ENCODE measurements around the gene VN1R2.
A peak's percentile ranks its signal among the peaks of the same experiment; 100 is the strongest.
"Not testable (repeated sequence)": the region's sequence is repeated elsewhere in the genome, so short reads cannot be mapped to it uniquely, and the experiment has no call there.

Gene VN1R2

GRCh38 chr19:53257715-53258342 lies at the start of gene VN1R2:
TSS of gene VN1R2 (plus strand) at chr19:53258292. CDS start at chr19:53258376, 84 bp downstream.
- DNase-seq (ENCODE audit: low read depth), result not testable (repeated sequence)

GRCh38 chr19:53211554-53211953 lies 46.5 kb upstream of the VN1R2 start:
- not testable (repeated sequence) for DNase-seq (ENCODE audit: low read depth)

GRCh38 chr19:53212703-53213320 lies 45.3 kb upstream of the VN1R2 start:
- DNase-seq (ENCODE audit: low read depth), result no peak

GRCh38 chr19:53222716-53223115 lies 35.4 kb upstream of the VN1R2 start:
- not testable (repeated sequence) for DNase-seq (ENCODE audit: low read depth)

GRCh38 chr19:53224606-53225005 lies 33.5 kb upstream of the VN1R2 start:
- DNase-seq (ENCODE audit: low read depth), result no peak

- no peak for DNase-seq (ENCODE audit: low read depth)
Observed at GRCh38 chr19:53237114-53237777, 20.8 kb upstream of the VN1R2 start.

- DNase-seq (ENCODE audit: low read depth), result no peak
Observed at GRCh38 chr19:53246498-53246897, 11.6 kb upstream of the VN1R2 start.

GRCh38 chr19:53254411-53255341 lies 3.4 kb upstream of the VN1R2 start, which contains the start of gene ZNF677:
TSS of gene ZNF677 (minus strand) at chr19:53254873. CDS start at chr19:53251550, 3,323 bp downstream.
- peak; percentile 81 for DNase-seq (ENCODE audit: low read depth)

- DNase-seq (ENCODE audit: low read depth), result not testable (repeated sequence)
Observed at GRCh38 chr19:53267623-53268022, 9.5 kb downstream of the VN1R2 start, which contains the start of gene VN1R4. TSS of gene VN1R4 (minus strand) at chr19:53267723. CDS start at chr19:53267665, 58 bp downstream.

GRCh38 chr19:53269861-53270260 lies 11.8 kb downstream of the VN1R2 start:
- not testable (repeated sequence) for DNase-seq (ENCODE audit: low read depth)

GRCh38 chr19:53272044-53272443 lies 14.0 kb downstream of the VN1R2 start:
- DNase-seq (ENCODE audit: low read depth), result no peak

GRCh38 chr19:53275480-53275879 lies 17.4 kb downstream of the VN1R2 start:
- no peak for DNase-seq (ENCODE audit: low read depth)

GRCh38 chr19:53281947-53282346 lies 23.9 kb downstream of the VN1R2 start:
- not testable (repeated sequence) for DNase-seq (ENCODE audit: low read depth)

- no peak for DNase-seq (ENCODE audit: low read depth)
Observed at GRCh38 chr19:53285087-53285486, 27.0 kb downstream of the VN1R2 start.

GRCh38 chr19:53290758-53291549 lies 32.9 kb downstream of the VN1R2 start:
- DNase-seq (ENCODE audit: low read depth), result no peak

- no peak for DNase-seq (ENCODE audit: low read depth)
Observed at GRCh38 chr19:53294786-53295441, 36.8 kb downstream of the VN1R2 start.

GRCh38 chr19:53301341-53301740 lies 43.2 kb downstream of the VN1R2 start:
- DNase-seq (ENCODE audit: low read depth), result not testable (repeated sequence)

- no peak for DNase-seq (ENCODE audit: low read depth)
Observed at GRCh38 chr19:53308339-53308811, 50.3 kb downstream of the VN1R2 start.
